NCI-H146 treated with DMSO at 0.1 percent for 48 hours (cell line): ENCODE measurements around the gene ATXN7L1.

Experiments
- DNase-seq: peaks from one replicate; lab custom pipeline; 2025; ENCODE audit not compliant: unreplicated experiment; lab: John Stamatoyannopoulos, UW

ATXN7L1 gene

DNA sequence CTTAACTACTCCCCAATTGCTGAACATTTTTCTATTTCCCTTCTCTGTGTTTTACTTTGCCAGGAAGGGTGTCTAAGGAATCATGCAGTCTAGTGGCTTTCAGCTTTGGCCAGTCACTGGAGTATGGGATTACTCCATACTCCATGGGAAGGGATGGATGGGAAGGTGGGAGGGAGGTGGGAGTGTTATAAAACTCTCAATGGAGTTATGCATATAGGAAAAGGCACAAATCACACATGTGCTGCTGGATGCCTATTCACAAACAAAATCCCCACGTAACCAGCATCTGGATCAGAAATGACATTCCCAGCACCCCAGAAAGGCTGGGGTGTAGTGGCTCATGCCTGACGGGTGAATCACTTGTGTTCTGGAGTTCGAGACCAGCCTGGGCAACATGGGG, 125.3 kb downstream of the ATXN7L1 start:
- no peak for DNase-seq

DNA sequence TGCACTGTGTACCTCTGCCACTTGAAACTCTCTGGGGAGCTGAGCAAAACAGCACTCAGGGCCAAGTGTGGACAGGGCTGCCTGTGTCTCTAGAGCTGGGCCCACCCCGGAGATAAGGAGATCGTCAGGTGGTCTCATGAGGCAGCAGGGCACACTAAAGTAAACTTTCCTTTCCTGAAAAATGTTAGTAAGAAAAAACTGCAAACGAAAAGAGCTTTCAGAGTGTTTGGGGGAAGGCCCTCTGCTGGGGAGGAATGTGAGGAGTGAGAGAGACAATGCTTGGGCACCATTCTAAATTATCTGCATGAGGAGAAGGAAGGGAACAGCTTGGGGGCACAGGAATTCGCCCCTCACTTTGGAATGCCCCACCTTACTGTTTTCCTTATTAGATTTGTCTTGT, 127.7 kb downstream of the ATXN7L1 start:
- no peak for DNase-seq

DNA sequence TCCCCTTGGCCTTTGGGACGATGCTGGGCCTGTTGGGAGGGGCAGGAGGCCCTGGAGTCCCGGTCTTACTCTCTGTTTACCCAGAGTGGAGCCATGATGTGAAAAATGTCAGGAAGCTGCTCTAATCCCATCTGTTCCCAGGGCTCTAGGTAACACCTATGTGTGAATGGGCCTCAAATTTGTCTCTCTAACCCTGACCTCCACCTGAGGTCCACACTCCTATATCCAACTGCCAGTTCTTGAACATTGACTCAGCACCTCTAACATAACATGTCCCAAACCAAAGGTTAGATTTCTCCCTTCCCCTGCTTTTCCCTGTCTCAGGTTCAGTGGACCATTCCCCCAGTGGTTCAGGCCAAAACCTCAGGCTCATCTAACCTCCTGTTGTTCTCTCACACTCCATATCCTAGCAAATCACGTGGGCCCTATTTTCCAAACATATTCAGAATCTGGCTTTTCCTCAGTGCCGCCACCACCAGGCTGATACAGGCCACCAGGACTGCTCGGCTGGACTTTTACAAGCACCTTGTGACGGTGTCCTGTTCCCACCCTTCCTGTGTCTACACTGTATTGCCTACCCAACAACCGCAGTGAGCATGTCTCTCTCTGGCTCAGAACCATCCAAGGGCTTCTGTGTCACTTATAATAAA, 130.6 kb downstream of the ATXN7L1 start:
- DNase-seq, result no peak

DNA sequence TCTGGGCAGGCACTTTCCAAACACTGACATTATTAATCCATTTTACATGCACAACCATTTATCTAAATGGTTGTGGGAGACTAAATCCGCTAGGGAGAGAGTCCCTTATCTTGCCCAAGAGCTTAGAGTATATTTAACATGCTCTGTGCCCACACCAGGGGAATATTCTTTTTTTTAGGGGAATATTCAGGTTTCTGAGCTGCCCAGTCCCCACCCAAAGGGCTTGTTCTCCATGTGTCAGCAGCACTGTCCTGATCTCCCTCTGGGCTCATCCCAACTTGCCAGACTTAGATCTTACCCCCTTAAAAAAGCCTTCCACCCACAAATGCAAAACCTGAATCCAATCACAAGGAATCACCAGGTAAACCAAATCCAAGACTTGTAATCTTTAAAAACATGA, 132.1 kb downstream of the ATXN7L1 start:
- no peak for DNase-seq

DNA sequence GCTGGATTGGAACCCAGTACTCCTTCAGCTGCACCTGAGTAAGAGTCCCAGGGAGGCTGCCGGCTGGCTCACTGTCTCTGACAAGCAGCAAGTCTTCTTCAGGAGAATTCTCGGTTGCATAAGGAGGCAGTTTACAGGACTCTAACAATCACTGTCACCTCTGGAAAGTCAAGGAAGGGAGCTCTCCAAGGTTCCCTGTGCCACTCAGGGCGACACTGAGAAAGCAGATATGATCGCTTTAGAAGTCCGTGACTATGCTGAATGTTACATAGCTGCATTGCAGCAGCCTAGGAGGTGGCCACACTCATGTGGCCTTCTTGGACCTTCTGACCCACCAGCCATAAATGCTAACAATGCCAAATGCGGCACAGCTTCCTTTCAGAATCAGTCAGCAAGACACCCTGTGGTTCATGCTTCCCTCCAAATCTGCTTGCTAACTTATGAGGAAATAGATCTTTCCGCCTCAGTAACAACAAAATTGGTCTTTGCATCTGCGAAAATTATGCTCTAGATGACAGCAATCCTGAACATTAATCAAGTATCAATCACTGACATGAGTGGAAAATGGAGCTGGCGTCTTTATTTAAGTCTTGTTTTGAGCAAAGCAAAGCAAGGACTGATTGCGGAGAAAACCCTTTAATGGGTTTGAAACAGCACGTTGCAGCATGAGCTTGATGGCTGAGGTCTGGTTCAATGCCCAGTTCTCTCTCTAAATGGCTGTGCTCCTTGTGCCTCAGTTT, 132.9 kb downstream of the ATXN7L1 start:
- DNase-seq, result no peak

DNA sequence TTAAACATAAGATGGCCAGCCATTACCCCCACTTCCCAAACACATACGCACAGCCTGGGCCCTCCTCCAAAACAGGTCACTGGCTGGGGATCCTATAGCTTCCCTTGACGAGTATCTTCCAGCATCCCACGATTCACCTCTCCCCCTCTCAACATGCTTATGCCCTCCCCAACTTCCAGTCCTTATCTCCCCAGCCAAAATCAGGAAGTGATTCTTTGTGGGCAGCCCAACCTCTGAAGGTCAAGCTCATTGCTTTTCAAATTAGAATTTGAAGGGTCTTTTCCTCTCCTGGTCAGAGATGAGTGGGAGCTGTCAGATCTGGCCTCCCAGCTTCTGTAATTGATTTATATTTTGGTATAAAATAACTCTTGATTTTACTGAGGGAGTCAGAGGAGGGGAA, 133.6 kb downstream of the ATXN7L1 start:
- no peak for DNase-seq

DNA sequence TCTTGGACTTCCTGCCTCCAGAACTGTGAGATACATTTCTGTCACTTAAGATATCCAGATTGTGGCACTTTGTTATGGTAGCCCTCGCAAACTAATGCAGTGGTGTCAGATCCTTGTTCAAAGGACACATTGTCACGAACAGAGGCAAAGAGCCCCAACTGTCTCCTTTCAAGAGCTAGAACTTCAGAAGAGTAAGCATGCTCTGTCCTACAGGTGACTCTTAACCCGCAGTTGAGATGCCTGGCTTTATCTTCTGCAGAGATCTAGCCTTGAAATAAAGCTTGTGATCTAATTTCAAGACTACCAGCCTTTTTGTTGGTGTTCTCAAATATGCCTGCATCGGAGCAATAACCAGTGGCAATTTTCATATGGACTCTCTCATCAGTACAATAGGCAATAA, 134.4 kb downstream of the ATXN7L1 start:
- no peak for DNase-seq

DNA sequence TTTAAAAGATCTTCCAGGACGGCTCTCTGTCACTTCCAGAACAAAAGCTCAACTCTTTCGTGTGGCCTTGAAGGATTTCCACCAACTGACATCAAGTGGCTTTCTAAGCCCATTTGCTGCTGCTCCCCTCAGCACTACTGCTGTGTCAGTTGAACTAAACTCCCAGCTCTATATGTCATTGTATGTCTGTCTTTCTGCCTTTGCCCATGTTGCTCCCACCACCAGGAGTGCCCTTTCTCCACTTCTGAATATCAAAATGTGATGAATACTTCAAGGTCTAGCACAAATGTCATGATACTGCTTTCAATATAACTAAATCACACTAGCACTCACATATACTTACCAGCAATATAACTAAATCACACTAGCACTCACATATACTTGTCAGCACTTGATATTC, 138.3 kb downstream of the ATXN7L1 start:
- no peak for DNase-seq

DNA sequence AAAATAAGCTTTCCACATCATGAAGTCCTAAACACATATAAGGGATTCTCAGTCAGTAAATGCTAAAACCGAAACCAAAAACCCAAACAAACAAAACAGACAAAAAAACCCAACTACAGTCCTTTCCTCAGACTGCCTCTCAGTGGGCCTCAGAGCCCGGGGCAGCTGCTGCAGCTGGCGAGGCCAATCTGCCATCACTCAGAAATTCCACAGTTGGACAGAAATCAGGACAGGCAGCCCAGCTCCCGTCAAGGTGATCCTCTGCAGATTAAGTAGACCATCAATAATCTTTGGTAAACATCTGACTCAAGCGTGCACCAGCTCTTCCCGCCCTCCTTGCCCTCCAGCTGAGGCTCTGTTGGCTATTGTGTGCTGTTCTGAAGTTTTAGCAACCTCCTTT, 142.2 kb downstream of the ATXN7L1 start:
- DNase-seq, result no peak

DNA sequence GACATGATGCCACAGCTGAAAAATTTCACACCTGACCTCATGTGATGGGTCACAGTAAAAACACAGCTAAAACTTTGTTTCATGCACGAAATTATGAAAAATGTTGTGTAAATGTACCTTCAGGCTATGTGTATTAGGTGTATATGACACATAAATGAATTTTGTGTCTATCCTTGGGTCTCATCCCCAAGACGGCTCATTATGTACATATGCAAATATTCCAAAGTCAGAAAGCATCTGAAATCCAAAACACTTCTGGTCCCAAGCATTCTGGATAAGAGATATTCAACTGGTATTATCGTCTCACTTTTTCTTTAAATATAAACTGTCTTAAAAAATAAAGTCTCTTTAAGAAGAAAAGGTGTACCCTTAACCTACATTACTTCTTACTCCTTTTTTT, 145.4 kb downstream of the ATXN7L1 start:
- no peak for DNase-seq

DNA sequence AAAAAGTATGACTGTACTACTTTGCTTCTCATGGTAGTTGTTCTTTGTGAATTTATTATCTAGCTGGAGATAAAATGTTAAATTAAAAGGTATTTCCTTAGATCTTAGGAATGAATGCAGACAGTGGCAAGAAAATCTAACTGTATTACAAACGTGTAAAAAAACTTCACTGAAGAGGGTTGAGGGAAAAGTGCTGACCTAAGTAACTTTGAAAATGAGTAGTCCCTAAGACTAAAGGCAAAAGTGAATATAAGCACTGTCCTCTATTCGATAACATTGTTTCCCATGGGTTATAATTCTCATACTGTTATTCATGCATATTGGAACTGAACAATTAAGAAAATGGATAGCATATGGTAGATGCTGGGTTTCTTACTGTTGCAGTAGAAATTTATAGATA, 148.4 kb downstream of the ATXN7L1 start:
- no peak for DNase-seq

DNA sequence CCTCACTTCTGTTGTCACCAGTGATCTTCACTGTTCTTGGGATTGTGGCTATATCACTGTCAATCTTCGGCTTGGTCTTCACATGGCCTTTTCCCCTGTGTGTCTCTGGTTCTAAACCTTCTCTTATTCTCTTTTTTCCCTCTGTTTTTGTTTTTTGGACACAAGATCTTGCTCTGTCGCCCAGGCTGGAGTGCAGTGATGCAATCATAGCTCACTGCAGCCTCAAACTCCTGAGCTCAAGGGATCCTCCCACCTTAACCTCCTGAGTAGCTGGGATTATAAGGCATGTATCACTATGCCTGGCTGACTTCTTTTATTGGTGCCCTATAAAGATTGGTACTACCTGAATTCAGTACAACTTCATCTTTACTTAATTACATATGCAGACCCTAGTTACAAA, 151.7 kb downstream of the ATXN7L1 start:
- no peak for DNase-seq

DNA sequence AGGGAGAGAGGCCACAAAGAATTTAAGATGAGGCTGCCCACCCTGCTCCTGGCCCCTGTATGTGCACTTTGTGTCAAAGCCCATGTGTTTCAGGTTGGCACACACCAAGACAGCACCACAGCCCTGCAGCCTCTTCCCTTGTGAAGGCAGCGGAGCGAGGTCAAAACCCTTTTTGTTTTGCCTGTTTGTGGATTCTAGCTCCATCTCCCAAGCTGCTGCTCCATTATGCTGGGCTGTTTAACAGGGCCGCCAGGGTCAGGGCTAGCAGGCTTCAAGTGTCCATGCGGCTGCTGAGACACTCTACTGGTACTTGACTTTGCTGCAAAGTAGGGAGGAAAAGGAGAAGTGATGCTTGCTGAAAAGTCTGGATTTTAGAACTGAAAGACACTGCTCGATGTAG, 152.8 kb downstream of the ATXN7L1 start:
- DNase-seq, result peak; percentile 23

DNA sequence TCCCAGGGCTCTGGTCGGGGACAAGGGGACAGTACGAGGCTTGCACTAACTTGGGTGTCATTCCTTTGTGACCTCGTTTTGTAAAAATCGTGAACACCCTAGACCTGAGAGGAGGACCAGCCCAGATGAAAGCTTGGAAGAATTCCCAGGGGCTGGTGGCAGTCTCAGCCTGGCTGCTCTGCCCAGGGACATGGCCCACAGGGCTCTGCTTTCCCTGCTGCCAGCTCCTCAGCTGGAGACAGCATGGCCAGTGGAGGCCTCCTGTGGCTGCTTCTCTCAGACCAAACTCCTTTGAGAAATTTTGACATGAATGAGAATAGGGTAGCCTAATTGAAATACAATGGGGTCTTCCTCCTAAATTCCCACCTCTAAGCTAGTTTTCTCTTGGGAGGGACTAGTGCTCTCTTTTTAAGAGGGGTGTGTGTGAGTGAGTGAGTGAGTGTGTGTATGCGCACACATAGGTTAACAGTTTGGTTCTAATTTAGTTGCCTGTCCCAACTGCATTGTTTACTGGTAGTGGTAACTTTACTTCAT, 154.8 kb downstream of the ATXN7L1 start:
- no peak for DNase-seq

DNA sequence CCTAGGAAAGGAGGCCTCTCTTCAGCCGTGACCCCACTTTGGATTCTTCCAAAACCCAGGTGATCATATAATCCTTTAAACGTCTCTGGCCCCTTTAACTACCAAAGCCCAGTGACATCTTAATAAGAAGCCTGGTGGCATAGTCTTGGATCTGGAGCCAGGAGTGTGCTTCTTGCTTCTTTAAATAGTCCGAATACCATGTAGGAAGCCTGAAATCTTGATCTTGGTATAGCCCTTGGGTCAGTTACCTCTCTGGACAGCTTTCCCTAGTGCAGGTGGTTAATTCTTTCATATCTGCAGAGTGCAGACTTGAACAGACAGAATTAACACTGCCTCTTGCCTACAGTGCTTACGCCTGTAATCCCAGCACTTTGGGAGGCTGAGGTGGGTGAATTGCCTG, 156.5 kb downstream of the ATXN7L1 start:
- no peak for DNase-seq

DNA sequence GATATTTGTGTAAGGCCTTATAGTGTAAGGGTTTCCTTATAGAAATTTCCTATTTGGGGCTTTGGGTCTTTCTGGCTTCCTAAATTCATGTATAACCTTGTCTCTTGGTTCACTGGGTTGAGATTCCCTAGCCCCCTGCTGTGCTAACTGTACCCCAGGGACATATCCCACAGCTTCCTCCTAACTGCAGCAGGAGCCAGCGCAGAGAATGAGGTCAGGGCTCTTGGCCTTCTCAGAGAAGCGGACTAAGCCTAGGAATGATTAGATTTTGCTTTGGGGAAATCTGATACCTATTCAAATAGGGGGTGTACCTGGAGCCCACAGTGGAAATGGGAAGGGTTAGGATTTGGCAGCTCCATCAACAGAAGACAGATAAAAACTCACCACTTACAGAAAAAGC, 157.0 kb downstream of the ATXN7L1 start:
- no peak for DNase-seq

DNA sequence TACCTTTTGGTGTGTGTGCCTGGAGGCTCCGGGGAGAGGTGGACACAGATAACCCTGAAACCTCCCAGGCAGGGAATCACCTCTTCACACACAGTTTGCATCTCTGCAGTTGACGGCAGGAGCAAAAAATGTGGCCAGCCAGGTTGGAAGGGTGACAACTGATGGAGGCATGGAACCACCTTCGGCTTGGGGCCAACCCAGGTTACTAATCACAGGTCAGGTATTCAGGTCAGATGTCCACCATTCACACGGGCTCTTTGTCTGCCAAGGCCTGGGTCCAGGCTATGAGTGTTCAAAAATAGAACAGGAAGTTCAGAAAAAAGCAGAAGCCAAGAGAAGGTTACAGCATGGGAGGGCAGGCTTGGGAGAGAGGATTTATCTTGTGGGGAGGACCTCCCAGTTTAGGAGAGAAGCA, 157.9 kb downstream of the ATXN7L1 start:
- DNase-seq, result no peak

DNA sequence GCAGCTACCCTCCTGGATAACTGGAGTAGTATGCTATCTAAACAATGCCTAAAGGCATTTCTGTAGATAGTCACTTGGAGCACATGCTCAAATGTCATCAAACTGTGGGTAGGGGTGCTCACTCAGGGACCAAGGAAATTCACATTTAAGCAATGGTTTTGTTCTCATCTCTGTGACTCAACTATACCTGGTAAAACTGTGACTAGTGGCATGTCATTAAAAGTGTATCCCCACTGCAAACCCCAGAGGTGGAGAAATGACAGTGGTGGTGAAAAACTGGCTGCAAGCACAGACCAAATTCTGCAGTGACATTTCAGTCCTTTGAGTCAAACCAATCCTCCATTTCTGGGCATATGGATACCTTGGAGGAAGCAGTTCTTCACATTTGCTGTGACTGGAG, 160.9 kb downstream of the ATXN7L1 start:
- no peak for DNase-seq

DNA sequence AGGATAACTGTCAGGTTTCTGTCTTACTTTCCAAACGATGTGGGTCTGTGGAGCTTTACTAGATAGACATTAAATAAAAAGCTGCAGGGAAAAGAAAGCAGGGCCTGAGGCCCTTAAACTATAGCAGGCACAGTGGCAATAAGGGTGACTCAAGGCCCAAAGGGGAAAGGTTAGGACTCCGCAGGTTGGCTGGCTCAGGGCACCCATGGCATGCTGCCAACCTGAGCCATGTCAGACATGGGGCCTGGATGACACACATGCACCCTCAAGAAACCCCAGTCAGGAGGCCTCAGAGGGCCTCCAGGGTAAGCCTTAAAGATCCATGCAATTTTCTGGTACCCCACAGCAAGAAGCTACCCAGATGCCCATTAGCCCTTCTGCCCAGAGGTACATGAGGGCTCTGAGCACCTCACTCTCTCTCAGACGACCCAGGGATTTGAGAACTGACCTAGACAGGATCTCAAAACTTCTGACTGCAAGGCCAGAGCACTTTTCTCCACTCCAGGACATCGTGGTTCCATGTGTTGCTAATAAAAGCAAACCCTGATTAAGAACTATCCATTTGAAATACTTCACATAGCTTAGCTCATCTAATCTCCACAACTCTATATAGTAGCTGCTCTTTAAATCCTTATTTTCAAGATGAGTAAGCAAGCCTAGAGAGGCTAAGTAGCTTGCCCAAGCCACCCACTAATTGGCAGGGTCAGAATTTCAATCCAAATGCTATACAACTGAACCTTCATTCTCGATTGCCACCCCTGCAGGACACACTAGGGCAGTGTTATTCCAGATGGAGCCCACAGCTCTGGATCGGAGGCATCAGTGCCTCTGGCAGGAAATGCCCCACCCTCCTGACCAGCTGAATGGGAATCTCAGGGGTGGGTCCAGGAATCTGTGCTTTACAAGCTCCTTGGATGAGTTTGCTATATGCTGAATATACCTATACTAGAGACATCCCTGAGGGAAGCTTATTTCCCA, 162.6 kb downstream of the ATXN7L1 start:
- DNase-seq, result no peak

DNA sequence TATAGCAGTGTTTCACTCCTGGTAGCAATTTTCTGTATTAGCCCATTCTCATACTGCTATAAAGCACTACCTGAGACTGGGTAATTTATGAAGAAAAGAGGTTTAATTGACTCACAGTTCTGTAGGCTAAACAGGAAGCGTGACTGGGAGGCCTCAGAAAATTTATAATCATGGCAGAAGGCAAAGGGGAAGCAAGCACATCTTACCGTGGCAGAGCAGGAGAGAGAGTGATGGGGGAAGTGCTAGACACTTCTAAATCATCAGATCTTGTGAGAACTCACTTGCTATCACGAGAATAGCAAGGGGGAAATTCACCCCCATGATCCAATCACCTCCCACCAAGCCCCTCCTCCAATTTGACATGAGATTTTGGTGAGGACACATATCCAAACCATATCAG, 163.5 kb downstream of the ATXN7L1 start:
- DNase-seq, result no peak

DNA sequence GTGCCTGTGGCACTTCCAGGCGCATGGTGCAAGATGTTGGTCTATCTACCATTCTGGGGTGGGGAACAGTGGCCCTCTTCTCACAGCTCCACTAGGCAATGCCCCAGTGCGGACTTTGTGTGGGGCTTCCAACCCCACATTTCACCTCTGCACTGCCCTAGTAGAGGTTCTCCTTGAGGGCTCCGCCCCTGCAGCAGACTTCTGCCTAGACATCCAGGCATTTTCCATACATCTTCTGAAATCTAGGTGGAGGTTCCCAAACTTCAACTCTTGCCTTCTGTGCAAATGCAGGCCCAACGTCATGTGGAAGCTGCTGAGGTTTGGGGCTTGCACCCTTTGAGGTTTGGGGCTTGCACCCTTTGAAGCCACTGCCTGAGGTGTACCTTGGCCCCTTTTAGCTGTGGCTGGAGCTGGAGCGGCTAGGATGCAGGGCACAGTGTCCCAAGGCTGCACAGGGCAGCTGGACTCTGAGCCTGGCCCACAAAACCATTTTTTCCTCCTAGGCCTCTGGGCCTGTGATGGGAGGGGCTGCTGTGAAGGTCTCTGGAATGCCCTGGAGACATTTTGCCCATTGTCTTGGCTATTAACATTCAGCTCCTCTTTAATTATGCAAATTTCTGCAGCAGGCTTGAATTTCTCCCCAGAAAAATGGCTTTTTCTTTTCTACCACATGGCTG, 164.5 kb downstream of the ATXN7L1 start:
- DNase-seq, result no peak
